HG03060 (cell line): ENCODE measurements around the gene TSR2.
"Not testable (repeated sequence)": the region's sequence is repeated elsewhere in the genome, so short reads cannot be mapped to it uniquely, and the experiment has no call there.

Source experiments
- ATAC-seq: cut with Tn5 transposase; IDR thresholded peaks from one replicate; pipeline ENCODE4 v1.9.1; 2021; ENCODE audit warnings: low read depth, moderate number of reproducible peaks; ENCODE audit not compliant: unreplicated experiment

TSR2 gene

DNA sequence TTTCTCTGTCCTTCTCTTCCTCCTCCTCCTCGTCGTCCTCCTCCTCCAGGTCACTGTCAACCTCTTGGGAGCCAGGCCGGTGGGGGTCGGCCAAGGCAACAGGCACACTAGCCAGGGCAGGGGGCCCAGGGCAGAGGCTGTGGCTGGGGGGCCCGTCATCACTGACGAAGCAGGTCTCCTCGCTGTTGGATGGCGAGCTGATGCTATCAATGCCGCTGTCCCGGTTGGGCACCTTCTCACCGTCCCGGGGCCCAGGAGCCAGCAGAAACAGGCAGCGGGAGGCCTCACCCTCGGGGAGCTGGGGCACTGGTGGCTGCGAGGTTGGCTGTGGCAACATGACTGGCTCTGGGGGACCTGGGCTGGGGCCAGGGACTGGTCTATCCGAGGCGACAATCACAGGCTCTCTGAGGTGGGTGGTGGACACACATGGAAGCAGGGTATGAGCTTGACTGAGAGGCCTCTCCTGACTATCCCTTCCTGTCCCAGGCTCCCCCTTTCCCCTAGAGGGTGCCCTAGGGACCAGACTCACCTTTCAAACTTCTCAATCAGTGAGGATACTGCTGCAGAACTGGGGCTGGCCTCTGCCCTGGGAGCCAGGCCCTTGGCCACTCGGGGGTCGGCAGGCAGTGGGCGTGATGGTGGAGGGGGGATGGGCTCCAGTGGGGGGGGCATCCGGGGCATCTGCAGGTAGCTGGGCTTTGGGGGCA, 30.0 kb downstream of the TSR2 start:
- ATAC-seq, result no peak

- no peak for ATAC-seq
Observed at GRCh38 chrX:54473993-54474859, 34.0 kb downstream of the TSR2 start.

GRCh38 chrX:54479136-54480111, 39.2 kb downstream of the TSR2 start:
- ATAC-seq, result no peak

DNA sequence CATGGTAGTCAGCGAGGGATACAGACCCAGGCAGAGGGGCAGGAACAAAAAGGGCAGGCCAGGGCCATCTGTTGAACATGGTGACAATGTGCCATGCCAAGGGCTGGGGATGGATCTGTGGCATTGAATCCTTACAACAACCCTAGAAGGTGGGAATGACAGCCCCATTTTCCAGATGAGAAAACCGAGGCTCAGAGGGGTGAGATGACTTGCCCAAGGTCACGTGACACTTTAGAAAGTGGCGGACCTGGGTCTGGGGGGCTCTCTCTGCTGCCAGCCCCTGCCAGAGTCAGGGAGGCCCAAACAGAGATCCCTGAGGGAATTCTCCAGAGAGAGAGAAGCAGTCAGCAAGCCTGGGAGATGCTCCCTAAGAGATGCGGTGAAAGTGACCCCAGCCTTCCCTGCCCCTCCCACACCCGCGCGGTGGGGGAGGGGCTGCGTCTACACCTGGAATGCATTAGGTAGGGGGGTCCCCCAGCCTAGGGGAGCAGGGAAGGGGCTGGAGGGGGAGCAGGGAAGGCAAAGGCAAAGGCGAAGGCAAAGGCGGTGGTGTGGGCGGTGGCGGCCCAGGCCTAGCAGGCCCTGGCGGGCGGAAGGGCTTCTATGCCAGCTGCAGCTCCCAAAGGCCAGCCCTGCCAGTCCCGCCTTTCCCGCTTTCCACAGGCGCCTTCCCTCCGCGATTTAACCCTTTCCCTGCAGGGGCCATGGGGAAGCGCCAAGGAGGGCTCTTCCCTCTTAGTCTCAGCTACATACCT, 42.8 kb downstream of the TSR2 start:
- ATAC-seq, result no peak

GRCh38 chrX:54483946-54484345, 43.7 kb downstream of the TSR2 start:
- ATAC-seq, result no peak

DNA sequence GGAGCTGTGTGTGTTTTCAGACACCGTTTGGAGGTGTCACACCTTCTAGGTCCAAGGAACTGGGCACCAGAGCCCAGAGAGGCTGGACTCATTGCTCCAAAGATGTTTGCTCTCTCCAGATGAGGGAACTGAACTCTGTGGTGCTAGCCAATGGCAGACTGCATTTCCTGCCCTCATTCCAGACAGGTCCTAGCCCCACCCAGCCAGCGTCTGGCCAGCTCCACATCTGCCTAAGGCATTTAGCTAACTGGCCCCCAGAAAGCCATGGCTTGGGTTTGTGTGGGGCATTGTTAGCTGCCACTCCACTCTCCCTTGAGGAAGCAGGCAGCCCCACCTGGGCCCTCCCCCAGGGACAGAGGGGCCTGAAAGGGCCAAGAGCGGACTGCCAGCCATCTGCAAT, 44.5 kb downstream of the TSR2 start:
- no peak for ATAC-seq

- not testable (repeated sequence) for ATAC-seq
Observed at GRCh38 chrX:54489819-54490218, 49.6 kb downstream of the TSR2 start.

GRCh38 chrX:54492340-54492739, 52.1 kb downstream of the TSR2 start:
- no peak for ATAC-seq

DNA sequence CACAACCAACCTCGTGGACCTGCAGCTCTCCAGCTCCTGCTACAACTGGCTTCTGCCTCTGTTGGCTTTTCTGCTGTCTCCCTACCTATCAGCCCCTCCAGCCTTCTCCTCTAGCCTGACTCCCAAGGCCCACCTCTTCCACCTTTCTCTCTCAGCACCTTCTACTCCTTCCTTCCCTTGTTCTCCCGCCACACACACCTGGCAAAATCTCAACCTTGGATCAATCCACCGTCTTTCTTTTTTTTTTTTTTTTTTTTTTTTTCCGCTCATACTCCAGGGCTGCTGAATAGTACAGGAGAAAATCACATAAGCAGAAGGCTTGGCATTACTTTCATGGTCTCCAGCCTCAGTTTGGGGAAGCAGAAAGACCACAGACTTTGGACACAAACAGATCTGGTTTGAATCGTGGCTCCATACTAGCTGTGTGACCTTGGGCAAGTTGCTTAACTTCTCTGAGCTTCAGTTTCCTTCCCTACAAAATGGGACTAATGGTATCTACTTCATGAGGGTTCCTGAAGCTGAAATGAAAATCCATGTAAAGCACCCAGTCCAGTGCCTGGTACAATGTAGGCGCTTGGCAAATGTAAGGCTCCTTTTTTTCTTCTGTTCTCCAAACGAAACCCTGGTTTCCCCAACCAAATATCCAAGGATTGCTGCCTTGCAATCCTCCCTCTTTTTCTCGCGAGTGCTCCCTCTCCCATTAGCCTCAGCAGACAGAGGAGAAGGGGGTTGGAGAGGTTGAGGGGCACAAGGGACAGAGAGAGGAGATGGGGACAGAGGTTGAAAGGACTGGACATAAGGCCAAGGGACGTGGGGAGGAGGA, 54.2 kb downstream of the TSR2 start:
- ATAC-seq, result no peak
